ENCODE measurements around the gene RNF115.

- TF ChIP-seq CTCF (IDR thresholded peaks at IDR 0.05) (no peak), POLR2A (IDR thresholded peaks at IDR 0.05) (no peak)
Measured at GRCh38 chr1:145706086-145706664, 117.7 kb downstream of the RNF115 start.

All from lower leg skin (tissue), 3 donors.